HG02884 (cell line): ENCODE measurements around the gene ARPC5L.

ENCODE experiments used
- ATAC-seq: cut with Tn5 transposase; IDR thresholded peaks from one replicate; pipeline ENCODE4 v1.9.1; 2021; ENCODE audit warnings: mild to moderate bottlenecking, moderate library complexity; ENCODE audit not compliant: unreplicated experiment

Gene ARPC5L

DNA sequence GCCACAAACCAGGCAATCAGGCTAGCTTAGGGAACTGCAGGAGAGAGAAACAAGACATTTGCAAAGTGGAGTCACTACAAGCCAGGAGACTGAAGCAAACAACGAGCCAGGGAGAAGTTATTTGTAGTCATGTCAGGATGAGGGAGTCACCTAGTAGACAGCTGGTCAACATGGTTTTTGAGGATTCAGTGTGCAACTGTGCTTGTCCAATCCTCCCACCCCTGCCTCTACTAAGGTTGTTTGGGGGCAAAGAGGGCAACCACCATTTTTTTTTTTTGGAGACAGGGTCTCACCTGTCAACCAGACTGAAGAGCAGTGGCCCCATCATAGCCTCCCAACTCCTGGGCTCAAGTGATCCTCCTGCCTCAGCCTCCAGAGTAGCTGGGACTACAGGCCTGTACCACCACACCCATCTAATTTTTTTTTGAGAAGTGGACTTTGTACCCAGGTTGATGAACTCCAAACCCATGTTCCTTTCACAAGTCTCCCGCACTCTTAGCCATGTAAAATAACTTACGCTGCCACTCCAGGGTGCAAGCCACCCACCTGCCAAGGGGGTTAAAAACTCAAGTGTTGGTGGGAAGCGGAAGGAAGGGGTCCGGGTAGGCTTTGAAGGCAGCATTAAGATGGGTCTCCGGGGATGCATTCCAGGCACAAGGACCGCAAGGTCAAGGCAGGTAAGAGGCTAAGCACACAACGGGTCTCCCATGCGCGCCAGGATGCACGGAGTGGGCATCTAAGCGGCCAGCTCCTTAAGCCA lies 1.2 kb upstream of the ARPC5L start:
- ATAC-seq = no peak

- no peak for ATAC-seq
These were observed 1.5 kb downstream of the ARPC5L start for GRCh38 chr9:124863371-124863871.

DNA sequence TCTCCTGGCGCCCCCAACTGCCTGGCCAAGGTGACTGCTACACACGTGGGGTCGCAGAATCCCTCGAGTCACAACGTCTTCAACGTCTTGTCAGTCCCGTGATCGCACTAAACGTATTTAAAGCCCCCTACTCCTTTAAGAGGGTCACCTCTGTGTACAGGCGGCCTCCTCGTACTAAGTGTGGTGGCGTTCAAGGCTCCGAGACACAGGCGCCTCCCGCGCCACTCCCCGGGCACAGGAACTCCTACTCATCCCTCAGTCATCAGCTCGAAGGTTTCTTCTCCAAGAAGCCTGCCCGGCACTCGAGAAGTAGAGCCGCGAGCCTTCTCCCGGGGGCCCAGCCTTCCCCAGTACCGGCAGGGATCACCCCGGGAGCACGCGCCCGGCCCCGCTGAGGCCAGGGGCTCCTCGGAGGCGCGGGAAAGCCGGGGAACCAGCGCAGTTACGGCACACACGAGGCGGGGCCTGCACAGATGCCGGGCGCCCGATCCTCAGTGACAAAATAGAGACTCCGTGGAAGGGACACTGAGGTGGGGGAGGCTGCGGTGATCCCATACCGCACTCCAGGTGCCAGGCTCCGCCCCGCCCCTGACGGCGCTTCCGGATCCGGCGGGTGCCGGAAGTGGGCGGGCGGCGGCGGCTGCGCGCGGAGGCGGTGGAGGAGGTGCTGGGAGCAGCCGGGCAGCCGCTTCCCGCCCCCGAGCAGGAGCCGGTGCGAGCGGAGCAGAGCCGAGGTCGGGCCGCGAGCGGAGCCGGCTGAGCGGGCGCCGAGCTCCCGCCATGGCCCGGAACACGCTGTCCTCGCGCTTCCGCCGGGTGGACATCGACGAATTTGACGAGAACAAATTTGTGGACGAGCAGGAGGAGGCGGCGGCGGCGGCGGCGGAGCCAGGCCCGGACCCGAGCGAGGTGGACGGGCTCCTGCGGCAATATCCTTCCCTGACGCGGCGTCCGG lies 6.9 kb downstream of the ARPC5L start:
- ATAC-seq = peak; percentile 47

DNA sequence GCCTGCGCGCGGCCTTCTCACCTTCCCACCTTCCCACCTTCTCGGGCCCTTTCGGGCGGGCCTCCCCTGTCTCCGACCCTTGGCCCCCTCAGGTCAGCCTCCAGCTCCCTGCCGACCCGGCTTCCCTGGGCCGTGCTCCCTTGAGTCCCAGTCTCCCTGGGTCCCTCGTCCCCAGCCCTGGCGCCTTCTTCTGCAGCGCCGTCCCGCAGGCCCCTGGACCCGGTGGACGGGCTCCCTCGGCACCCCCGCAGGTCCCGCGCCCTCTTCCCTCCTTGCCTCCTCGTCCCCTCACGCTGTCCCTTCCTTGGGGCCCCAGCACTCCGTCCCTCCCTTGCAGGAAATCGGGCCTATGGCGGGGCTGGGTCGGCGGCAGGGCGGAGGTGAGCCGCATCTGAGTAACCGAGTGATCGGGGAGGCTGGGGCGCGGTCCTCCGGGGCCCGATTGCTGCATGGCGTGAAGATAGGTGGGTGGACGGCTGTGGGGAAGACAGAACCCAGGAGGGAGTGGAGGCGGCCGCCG lies 7.6 kb downstream of the ARPC5L start:
- peak; percentile 1 for ATAC-seq

- ATAC-seq = peak; percentile 39
These were observed 8.1 kb downstream of the ARPC5L start for GRCh38 chr9:124869986-124870560.

GRCh38 chr9:124870723-124871122 lies 8.8 kb downstream of the ARPC5L start:
- no peak for ATAC-seq

DNA sequence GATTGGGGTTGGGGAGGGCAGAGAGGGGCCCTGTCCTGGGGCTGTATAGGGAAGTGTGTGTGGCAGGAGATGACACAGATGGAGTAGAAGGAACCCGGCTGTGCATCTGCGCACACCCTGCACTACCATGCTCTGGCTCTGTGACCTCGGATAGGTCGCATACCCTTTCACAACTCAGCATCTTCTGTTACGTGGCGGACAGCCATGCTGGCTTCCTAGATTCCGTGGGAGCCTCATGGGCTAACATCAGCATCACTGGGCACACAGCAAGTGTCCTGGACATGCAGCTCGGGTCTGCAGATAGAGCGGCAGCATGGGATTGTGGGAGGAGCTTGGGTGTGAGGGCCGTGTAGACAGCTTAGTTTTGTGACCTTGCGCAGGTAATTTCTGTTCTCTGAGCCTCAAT lies 9.2 kb downstream of the ARPC5L start:
- no peak for ATAC-seq

DNA sequence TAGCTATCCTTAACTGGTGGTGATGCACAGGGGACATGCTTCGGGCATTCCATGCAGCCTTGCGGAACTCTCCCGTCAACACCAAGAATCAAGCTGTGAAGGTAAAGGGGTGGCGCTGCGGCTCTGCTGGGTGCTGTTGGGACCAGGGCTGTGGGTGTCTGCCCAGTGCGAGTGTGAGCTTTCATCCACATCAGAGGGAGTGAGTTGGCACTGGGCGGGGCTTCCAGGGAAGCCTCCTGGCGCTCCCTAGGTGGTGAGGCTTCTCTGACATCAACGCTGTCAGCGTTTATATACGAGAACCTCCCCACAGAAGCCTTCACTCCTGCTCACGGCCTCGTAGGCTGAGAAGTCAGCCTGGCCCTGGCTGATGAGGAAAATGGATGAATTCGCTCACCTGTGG lies 11.7 kb downstream of the ARPC5L start:
- no peak for ATAC-seq

GRCh38 chr9:124875501-124875900 lies 13.6 kb downstream of the ARPC5L start:
- ATAC-seq = no peak

DNA sequence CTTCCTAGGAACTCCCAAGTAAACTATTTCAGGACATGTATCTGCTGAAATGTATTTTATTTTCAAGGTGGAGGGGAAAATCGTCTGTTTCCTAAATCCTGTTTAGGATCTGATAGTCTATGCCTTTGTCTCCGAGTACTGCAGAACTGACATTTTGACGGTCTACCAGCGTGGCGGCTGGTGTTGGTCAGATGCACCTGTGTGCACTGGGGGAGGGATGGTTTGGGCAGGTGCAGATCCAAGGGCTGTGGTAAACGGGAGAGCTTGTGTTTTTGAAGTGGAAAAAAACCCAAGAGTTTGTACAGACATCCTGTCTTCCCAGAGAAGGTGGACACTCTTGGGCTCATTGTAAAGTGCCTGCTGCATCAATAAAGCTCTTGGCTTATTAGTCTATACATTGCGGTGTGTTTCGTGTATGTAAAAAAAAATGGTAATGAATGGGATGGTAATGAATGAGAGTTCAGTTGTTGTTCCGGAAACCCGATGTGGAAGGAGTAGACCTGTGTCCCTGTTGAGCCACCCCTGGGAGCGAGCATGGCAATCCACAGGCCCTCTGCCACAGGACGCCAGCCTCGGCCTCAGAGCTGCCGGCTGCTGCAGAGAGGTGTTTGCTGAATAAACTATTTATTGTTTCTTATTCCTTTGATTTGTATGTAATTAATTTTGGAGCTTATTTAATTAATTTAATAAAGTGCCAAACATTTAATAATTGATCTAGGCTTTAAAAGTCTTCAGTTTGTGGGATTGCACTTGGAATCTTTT lies 15.3 kb downstream of the ARPC5L start:
- ATAC-seq = no peak

GRCh38 chr9:124878021-124878420 lies 16.1 kb downstream of the ARPC5L start:
- no peak for ATAC-seq

DNA sequence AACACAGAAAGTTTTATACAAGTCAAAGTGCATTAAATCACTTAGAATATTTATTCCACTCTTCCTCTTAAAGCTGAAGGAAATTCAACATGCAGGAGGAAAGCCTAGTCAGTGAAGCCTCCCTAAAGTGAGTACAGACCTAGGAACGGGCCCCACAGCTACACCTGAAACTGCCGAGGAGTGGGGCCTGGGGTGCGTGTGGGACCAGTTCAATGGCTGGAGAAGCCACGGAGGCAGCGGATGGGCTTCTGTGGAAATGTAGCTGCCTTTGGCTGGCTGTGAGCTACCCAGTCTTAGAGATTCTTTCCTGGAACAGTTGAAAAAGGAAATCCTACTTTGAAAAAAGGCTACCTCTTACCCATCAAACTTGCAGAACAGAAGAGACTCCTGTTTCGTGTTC lies 16.6 kb downstream of the ARPC5L start:
- no peak for ATAC-seq

DNA sequence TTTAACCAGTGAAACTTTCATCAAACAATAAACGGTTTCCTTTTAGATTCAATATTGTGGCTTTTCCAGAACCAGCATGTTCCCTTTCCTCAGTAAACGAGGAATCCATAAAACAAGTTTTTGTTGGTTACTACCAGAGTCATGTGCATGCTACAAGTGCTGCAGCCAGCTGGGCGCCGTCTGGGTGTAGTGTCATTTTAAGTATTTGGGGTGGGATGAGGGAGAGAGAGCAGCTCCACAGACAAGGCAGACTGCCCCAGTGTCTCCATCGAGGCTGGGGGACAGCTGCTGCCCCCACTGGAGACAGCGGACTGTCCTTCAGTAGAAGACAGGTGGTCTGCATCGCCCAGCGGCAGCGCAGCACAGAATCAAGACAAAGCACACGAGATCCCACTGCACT lies 17.3 kb downstream of the ARPC5L start:
- ATAC-seq = no peak

DNA sequence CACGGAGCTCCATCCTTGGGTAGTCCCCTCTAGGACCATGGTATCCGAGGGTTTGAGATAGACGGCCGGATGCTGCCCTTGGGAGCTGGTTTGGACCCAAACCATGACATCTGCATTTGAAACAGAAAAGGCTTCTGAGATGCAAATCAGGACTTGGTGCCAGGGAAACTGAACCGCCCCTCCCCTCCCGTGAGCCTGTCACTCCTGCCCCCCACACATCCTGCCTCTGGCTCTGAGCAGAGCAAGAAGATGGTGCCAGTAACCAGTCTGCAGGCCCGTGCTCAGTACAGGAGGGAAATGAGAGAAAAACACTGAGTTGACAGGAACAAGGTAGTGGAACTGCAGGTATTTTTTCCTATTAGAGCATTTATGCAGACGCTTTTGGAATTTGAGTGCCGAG lies 18.6 kb downstream of the ARPC5L start:
- ATAC-seq = no peak

DNA sequence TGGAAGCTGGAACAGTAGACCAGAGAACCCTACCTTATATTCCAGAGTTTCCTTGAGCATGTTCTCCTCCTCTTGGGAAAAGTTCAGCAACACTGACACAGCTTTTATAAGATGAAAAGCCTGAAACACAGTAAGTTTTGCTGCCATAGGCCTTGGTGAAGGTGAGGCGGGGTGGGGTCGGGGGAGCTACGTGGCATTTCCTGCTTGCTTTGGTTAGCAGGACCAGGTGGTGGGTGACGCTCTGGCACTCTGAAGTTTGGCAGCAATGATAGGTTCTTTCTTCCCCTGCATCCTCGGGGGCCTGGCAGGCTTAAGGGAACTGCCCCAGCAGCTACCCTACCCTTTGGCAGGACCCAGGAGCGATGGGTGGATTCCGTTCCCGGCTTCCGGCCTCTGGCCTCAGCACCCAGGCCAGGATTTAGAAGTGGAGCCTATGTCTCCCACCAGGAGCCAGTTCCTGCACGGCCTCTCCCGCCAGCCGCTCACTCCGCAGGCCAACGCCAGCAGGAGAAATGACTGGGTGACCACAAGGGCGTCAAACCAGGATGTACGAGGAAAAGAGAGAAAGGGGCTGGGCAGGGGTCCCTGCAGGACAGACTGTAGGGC lies 19.3 kb downstream of the ARPC5L start:
- no peak for ATAC-seq

GRCh38 chr9:124882231-124882630 lies 20.3 kb downstream of the ARPC5L start:
- no peak for ATAC-seq

GRCh38 chr9:124884376-124884775 lies 22.4 kb downstream of the ARPC5L start:
- ATAC-seq = no peak

GRCh38 chr9:124885551-124885950 lies 23.6 kb downstream of the ARPC5L start:
- ATAC-seq = no peak

DNA sequence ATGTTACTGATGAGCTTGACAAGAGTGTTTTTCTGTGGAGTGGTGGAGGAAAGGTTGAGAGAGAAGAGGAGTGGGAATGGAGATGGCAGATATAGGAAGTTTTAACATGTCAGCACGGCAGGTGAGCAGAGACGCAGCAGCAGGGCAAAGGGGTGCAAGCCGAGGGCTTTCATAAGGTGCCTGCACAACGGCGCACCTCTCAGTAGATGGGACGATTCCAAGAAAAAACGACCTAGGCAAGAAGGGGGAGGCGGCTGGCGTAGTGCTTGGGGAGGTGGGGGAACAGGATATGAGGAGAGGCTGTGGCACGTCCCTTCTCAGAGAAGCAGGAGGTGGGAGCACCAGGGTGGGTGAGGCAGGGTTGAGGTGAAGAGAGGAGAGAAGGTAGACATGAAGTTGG lies 24.5 kb downstream of the ARPC5L start:
- ATAC-seq = no peak

GRCh38 chr9:124886866-124887492 lies 25.0 kb downstream of the ARPC5L start:
- no peak for ATAC-seq
